ENCODE measurements around the gene POLR1E.

The POLR1E gene

DNA sequence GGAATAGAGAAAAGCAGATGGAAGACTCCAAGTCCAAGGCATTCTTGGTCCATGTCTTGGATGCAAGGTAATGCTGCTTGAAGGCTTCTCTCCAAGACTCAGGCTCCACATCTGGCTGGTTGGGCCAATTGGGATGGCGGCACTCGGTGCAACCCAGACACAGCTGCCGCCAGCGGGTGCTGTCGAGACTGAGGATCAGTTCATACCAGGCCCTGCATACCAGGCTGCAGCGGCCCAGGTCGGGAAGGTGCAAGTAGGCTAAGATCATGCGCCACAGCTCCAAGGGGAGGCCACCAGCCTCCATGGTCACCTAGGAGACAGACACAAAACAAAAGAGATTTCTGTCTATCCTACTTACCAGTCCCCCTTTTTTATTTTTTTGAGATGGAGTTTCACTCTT lies 55.7 kb downstream of the POLR1E start:
- FAIRE-seq: no peak

DNA sequence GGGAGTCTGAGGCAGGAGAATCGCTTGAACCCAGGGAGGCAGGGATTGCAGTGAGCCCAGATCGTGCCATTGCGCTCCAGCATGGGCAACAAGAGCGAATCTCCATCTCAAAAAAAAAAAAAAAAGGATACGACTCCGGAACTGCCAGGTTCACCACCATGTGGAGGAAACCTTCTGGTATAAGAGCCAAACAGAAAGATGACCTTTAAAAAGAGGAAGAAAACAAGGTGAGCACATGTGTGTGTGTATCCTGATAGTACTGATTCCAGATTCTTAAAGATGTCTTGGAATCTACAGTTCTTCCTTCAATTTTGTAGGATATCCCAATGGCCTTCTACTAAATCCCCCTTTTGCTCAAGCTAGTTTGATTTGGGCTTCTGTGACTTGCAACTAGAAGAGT lies 56.7 kb downstream of the POLR1E start:
- no peak for FAIRE-seq

DNA sequence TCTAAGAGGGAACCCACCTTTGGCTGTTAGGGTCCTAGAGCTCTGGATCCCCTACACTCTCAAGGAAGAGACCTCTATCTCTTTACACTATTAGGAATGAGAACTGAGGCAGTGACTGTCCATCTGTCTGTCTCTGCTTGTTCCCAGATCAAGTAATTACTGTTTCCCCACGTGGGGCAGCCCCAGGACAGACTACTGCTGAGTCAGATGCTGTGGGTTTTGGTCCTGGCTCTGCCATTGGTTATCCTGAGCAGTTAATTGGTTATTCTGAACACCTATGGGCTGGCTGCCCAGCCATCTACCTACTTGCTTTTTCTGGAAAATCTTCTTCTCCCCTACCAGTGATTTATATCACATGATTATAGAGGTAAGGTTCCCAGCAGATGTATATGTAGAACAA lies 57.1 kb downstream of the POLR1E start:
- FAIRE-seq: no peak

DNA sequence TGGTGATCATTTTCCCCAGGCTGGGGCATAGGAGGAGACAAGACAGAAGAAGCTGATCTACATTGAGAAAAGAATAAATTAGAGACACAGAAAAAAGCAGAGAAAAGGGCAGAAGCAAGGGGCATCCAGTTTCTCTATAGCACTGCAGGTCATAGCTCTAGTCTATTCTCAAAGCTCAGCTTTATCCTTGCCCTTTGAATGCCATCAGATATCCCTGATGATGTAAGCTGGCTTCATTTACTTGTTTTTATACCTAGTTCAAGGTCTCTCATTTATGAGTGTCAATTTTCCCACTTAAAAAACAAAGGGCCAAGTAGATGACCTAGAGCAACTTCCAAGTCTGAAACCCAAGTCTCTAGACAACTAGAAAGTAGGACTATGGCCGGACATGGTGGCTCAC lies 57.7 kb downstream of the POLR1E start:
- no peak for FAIRE-seq

DNA sequence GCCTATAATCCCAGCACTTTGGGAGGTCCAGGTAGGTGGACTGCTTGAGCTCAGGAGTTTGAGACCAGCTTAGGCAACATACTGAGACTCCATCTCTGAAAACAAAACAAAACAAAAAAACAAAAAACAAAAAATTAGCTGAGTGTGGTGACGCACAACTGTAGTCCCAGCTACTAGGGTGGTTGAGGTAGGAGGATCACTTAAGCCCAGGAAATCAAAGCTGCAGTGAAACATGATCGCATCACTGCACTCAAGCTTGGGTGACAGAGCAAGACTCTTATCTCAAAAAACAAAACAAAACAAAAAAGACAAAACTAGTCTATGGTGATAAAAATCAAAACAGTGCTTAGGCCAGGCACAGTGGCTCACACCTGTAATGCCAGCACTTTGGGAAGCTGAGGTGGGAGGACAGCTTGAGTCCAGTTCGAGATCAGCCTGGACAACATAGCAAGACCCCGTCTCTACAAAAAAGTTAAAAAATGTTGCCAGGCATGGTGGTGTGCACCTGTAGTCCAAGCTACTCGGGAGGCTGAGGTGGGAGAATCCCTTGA lies 61.7 kb downstream of the POLR1E start:
- no peak for FAIRE-seq

DNA sequence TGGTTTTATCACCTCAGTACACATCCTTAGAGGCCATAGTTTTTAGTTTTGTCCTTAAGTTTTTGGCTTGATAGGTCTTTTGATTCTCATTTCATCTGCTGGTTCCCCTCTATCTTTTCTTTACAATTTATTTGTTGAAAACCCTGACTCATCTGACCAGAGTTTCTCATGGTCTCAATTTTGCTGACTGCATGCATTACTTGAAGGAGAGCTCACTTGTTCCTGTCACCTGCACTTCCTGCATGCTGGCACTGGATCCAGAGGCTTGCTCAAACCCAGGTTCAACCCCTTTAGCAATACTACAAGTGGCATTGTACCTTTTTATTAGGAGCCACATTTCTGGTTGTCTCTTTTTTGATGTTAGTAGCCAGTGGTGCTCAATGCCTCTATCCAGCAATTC lies 63.8 kb downstream of the POLR1E start:
- no peak for FAIRE-seq

DNA sequence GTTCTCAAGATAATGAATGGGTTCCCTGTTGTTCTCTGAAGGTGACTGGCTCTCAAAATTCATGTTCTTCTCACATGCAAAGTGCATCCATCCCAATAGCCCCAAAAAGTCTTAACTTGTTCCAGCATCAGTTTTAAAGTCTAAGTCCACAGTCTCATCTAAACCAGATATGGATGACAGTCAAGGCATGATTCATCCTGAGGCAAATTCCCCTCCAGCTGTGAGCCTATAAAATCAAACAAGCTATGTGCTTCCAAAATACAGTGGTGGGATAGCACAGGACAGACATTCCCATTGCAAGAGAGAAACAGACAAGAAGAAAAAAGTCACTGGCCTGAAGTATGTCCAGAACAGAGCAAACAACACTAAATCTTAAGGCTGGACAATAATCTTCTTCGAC lies 65.0 kb downstream of the POLR1E start:
- no peak for FAIRE-seq

DNA sequence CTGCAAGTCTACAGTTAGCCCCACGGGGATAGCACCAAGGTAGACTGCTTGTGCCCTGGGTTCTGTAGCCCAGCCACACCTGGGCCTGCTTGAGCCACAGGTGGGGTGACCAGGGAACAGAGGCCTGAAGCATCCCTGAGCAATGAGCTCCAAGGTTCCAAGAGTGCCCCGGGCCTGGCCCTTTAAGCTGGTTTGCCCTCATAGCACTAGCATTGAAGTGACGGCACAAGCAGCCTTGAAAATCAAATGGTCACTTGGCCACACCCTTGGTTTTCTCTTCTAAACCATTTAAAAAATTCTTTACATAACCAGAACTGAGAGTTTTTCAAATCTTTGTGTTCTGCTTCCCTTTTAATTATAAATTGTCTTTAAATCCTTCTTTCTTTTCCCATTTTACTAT lies 65.7 kb downstream of the POLR1E start:
- FAIRE-seq: no peak

DNA sequence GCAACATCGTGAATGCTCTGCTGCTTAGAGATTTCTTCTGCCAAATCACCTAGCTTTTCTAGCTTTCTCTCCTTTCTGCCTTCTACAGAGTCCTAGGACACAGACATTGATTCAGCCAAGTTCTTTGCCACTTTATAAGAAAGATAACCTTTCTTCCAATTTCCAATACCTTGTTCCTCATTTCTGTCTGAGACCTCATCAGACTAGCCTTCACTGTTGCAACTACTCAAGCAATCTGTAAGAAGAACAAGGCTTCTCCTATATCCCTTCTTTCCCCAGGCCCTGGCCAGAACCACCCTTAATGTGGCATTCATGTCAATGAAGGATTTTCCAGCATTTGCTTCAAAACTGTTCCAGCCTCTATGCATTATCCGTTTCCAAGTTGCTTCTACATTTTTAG lies 66.1 kb downstream of the POLR1E start:
- FAIRE-seq: no peak

Measured in TTC549 (cell line).